Esophagus muscularis mucosa (tissue), 4 donors: ENCODE measurements around the gene BRD1. TPM values are rescaled to one million over a fixed set of nuclear protein-coding genes. Genes with fewer than 3 reads are reported as not detected.

Experiments used
- DNase-seq: peaks from one replicate; pipeline ENCODE4 v3.0.0-alpha.2; 2017; ENCODE audit errors: extremely low spot score
- H3K27ac ChIP-seq, 4 donors: fragments of 200-600 bp; sonication (generic); replicated peaks in 1 of 4; 1 replicate in 3 of 4; 2 replicates in 1 of 4; pipeline ENCODE4 v1.5.1; 2016 to 2019; ENCODE audit warnings: mild to moderate bottlenecking in 1 of 4
- H3K27me3 ChIP-seq, 4 donors: fragments of 200-600 bp; sonication (generic); one replicate each; pipeline versions ENCODE4 v1.5.1 to v1.6.0; 2016 to 2019
- H3K36me3 ChIP-seq, 4 donors: fragments of 200-600 bp; sonication (generic); one replicate each; pipeline ENCODE4 v1.5.1; 2016 to 2019
- H3K4me1 ChIP-seq, 4 donors: fragments of 200-600 bp; sonication (generic); one replicate each; pipeline ENCODE4 v1.5.1; 2016 to 2019
- H3K4me3 ChIP-seq, 4 donors: fragments of 200-600 bp; sonication (generic); 1 replicate in 2 of 4; 2 replicates in 2 of 4; pipeline ENCODE4 v1.5.1; 2016 to 2019; ENCODE audit warnings: mild to moderate bottlenecking in 4 of 4, moderate library complexity in 1 of 4
- H3K9me3 ChIP-seq, 4 donors: fragments of 200-600 bp; sonication (generic); 1 replicate in 3 of 4; 2 replicates in 1 of 4; pipeline ENCODE4 v1.5.1; 2016 to 2019
- CTCF ChIP-seq, 3 experiments: fragments of 200-600 bp in 2 of 3; fragments of 450-650 bp in 1 of 3; sonication (generic) in 2 of 3; IDR thresholded peaks; one replicate each; pipeline ENCODE4 v1.5.1; 2017 to 2019; ENCODE audit warnings: antibody characterized with exemption in 3 of 3, mild to moderate bottlenecking in 2 of 3, moderate library complexity in 1 of 3
- EP300 ChIP-seq: sonication (generic); formaldehyde crosslinking; IDR thresholded peaks from one replicate; pipeline ENCODE4 v1.6.1; 2017; ENCODE audit warnings: antibody characterized with exemption
- POLR2A ChIP-seq: fragments of 450-650 bp; IDR thresholded peaks from one replicate; pipeline ENCODE4 v1.6.1; 2017; ENCODE audit warnings: antibody characterized with exemption, moderate library complexity, mild to moderate bottlenecking, low read depth
- POLR2AphosphoS5 ChIP-seq, 2 donors: sonication (generic); formaldehyde crosslinking; IDR thresholded peaks; one replicate each; pipeline ENCODE4 v1.6.1; 2017; ENCODE audit warnings: antibody characterized with exemption in 2 of 2
- WGBS: methylation state at CpG from one replicate; pipeline ENCODE4 v1.1.5; 2018; 5-methylcytosine and 5-hydroxymethylcytosine counted together
- intact Hi-C: fragments of 100-400 bp; cut with DNase I; formaldehyde crosslinking; loops from one replicate; pipeline ENCODE4 v1.15.1; 2023
- total RNA-seq, 4 donors: library from RNA; depleted of rRNA; stranded (reverse); fragments of >200 nt; gene quantifications; one replicate each; pipeline versions ENCODE4 v1.1.0 to v1.2.1, GENCODE V29; 2016

BRD1 gene
- total RNA-seq, 4 donors from 2014 or later: 36.5 to 54.1 (median 51.4) TPM

- H3K9me3 ChIP-seq: peaks cover 0 to 20% (median 18%) of the 10 kb centered on the region in 4 donors
- no peak for TF ChIP-seq POLR2AphosphoS5 (IDR thresholded peaks at IDR 0.05)
- no peak for TF ChIP-seq POLR2A
- no peak for TF ChIP-seq EP300
- no peak for TF ChIP-seq CTCF (IDR thresholded peaks at IDR 0.05)
- H3K27ac ChIP-seq: no peak overlapping the region
- H3K36me3 ChIP-seq: peaks cover 0 to 7% (median 0%) of the 10 kb centered on the region in 4 donors
- no peaks in the 10 kb centered on the region for H3K27me3 ChIP-seq
- H3K4me1 ChIP-seq: no peaks in the 10 kb centered on the region
- WGBS: 90% methylated on average over 29 of the region's 29 CpGs
- DNase-seq: no peak
- H3K4me3 ChIP-seq: no peak overlapping the region
- intact Hi-C loops: no loop called here
Measured at GRCh38 chr22:49861642-49862495, 34.2 kb upstream of the BRD1 start.

DNA sequence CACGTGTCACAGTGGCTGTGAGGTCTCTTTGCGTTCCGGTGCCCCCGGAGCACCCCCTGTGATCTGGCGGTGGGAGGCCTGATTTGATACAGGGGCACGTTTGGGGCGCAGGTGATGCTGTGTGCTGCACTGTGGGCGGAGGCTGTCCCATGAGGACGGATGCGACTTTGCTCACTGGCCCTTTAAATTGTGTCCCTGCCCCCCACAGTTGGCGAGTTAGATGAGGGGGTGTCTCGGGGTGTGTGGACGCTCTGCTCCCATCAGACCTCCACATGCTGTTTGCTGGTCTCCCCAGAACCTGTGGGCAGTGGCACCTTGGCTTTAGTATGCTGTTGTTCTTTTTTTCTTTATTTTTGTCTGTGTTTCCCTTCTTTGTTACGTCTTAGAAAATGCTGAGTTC is 31.2 kb upstream of the BRD1 start:
- peaks cover 16 to 23% (median 22%) of the 10 kb centered on the region in 4 donors for H3K4me1 ChIP-seq
- DNase-seq: no peak
- intact Hi-C loops: no loop called here
- no peaks in the 10 kb centered on the region for H3K9me3 ChIP-seq
- H3K27me3 ChIP-seq: no peaks in the 10 kb centered on the region
- peaks cover 0 to 7% (median 0%) of the 10 kb centered on the region in 4 donors for H3K36me3 ChIP-seq
- TF ChIP-seq POLR2AphosphoS5 (IDR thresholded peaks at IDR 0.05) (no peak), POLR2A (no peak), CTCF (IDR thresholded peaks at IDR 0.05) (no peak)
- no peak overlapping the region for H3K27ac ChIP-seq
- WGBS: 83% methylated on average over 3 of the region's 14 CpGs
- no peak overlapping the region for H3K4me3 ChIP-seq

- Histone ChIP-seq H3K9me3 (no peaks in the 10 kb centered on the region), H3K4me1 (peaks cover 19 to 32% (median 31%) of the 10 kb centered on the region in 4 donors)
Measured at GRCh38 chr22:49856766-49857618, 29.3 kb upstream of the BRD1 start.

DNA sequence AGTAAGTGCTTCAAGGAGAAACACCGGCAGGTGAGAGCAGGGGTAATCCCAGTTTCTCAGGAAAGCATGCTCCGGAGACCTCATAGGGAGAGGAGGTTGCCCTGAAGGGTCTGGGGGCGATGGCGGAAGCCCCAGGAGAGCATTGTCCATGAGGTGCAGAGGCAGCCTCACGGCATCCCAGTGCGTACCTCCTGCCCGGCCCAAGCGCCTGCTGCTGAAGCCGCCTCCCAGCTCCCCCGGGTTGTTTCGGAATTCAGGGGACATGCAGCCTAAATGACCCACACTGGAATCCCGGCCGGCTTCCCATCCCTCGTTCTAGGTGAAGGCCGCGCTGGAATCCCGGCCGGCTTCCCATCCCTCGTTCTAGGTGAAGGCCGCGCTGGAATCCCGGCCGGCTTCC is 28.7 kb upstream of the BRD1 start:
- 88% methylated on average over 4 of the region's 23 CpGs for WGBS
- Histone ChIP-seq H3K9me3 (no peaks in the 10 kb centered on the region), H3K4me1 (peaks cover 19 to 32% (median 31%) of the 10 kb centered on the region in 4 donors), H3K36me3 (peaks cover 0 to 7% (median 0%) of the 10 kb centered on the region in 4 donors), H3K27ac (no peak overlapping the region), H3K4me3 (no peak overlapping the region), H3K27me3 (no peaks in the 10 kb centered on the region)
- no peak for DNase-seq
- TF ChIP-seq POLR2A: no peak
- intact Hi-C loops: no loop called here

More at GRCh38 chr22:49856766-49857618, 29.3 kb upstream of the BRD1 start:
- H3K27ac ChIP-seq: no peak overlapping the region
- no peak for DNase-seq
- TF ChIP-seq POLR2AphosphoS5 (IDR thresholded peaks at IDR 0.05) (no peak), CTCF (IDR thresholded peaks at IDR 0.05) (no peak), POLR2A (no peak), EP300 (no peak)
- 84% methylated on average over 13 of the region's 31 CpGs for WGBS
- no peaks in the 10 kb centered on the region for H3K27me3 ChIP-seq
- H3K36me3 ChIP-seq: peaks cover 0 to 7% (median 0%) of the 10 kb centered on the region in 4 donors
- H3K4me3 ChIP-seq: no peak overlapping the region
- intact Hi-C loops: no loop called here
